GM19193 (cell line): ENCODE data around the gene MTA1.
A peak's percentile ranks its signal among the peaks of the same experiment; 100 is the strongest.

Experiments
- POLR2A ChIP-seq: IDR thresholded peaks from 4 replicates; pipeline ENCODE4 v1.6.1; 2011; ENCODE audit not compliant: insufficient read depth, insufficient read length; ENCODE audit errors: extremely low read depth

MTA1 gene

GRCh38 chr14:105393151-105393550, 26.5 kb upstream of the MTA1 start:
- no peak for TF ChIP-seq POLR2A

- no peak for TF ChIP-seq POLR2A
These were observed 24.7 kb upstream of the MTA1 start for GRCh38 chr14:105394714-105395537.

- TF ChIP-seq POLR2A: no peak
These were observed 24.1 kb upstream of the MTA1 start for GRCh38 chr14:105395538-105395854.

GRCh38 chr14:105397350-105397931, 22.2 kb upstream of the MTA1 start:
- no peak for TF ChIP-seq POLR2A

- TF ChIP-seq POLR2A: peak; percentile 77
These were observed 21.4 kb upstream of the MTA1 start, which contains the start of gene TEX22 for GRCh38 chr14:105398044-105398725. Gene TEX22, plus strand, starts transcription at chr14:105398538. Its CDS starts 803 bp downstream, at chr14:105399341.

GRCh38 chr14:105398726-105399465, 20.7 kb upstream of the MTA1 start:
- TF ChIP-seq POLR2A: no peak

GRCh38 chr14:105399466-105399775, 20.2 kb upstream of the MTA1 start:
- TF ChIP-seq POLR2A: no peak

- no peak for TF ChIP-seq POLR2A
These were observed 19.6 kb upstream of the MTA1 start for GRCh38 chr14:105400016-105400415.

- no peak for TF ChIP-seq POLR2A
These were observed 17.9 kb upstream of the MTA1 start for GRCh38 chr14:105401699-105402098.

- no peak for TF ChIP-seq POLR2A
These were observed 11.0 kb upstream of the MTA1 start for GRCh38 chr14:105408592-105408991.

GRCh38 chr14:105409364-105409763, 10.3 kb upstream of the MTA1 start:
- no peak for TF ChIP-seq POLR2A

- TF ChIP-seq POLR2A: no peak
These were observed 9.0 kb upstream of the MTA1 start for GRCh38 chr14:105410642-105411016.

- TF ChIP-seq POLR2A: no peak
These were observed 8.3 kb upstream of the MTA1 start for GRCh38 chr14:105411017-105411941.
